BJ (cell line): ENCODE data around the gene HTR3D. TPM values are rescaled to one million over a fixed set of nuclear protein-coding genes. Genes with fewer than 3 reads are reported as not detected.

Experiments
- CTCF ChIA-PET: fragments of 350-600 bp; formaldehyde crosslinking; extraction: SDS; loops from one replicate; lab custom pipeline; 2021; ENCODE audit warnings: antibody characterized with exemption, inconsistent platforms; lab: Yijun Ruan, JAX
- POLR2A ChIA-PET: fragments of 300-600 bp; sonication (Branson Sonifier 250); formaldehyde crosslinking; extraction: SDS; loops from one replicate; lab custom pipeline; 2021; ENCODE audit warnings: antibody characterized with exemption; lab: Charles Lee
- DNase-seq: peaks from one replicate; pipeline ENCODE4 v3.0.0-alpha.2; 2011; ENCODE audit warnings: low read depth
- H3K27me3 ChIP-seq: 2 replicates; pipeline ENCODE4 v1.6.0; 2011; ENCODE audit warnings: low read length; ENCODE audit not compliant: control insufficient read depth, insufficient read depth
- H3K36me3 ChIP-seq: 2 replicates; pipeline ENCODE4 v1.5.1; 2011; ENCODE audit warnings: low read length; ENCODE audit not compliant: control insufficient read depth, insufficient read depth
- H3K4me3 ChIP-seq: 2 replicates; pipeline ENCODE4 v1.5.1; 2011; ENCODE audit warnings: low read depth, mild to moderate bottlenecking, control low read depth, low read length
- polyA plus RNA-seq: library from polyadenylated mRNA; depleted of rRNA; stranded (reverse); fragments of >200 nt; gene quantifications from 2 replicates; pipeline ENCODE4 v1.2.3, GENCODE V29; 2011
- TF ChIP-seq, protein P1 (sequence below): IDR thresholded peaks from 2 replicates; pipeline ENCODE4 v1.5.1; 2011; ENCODE audit warnings: low read depth, mild to moderate bottlenecking, control low read depth, inconsistent platforms, low read length, moderate library complexity; ENCODE audit not compliant: insufficient read depth

Gene HTR3D
- polyA plus RNA-seq, 1 experiment: not detected

DNA sequence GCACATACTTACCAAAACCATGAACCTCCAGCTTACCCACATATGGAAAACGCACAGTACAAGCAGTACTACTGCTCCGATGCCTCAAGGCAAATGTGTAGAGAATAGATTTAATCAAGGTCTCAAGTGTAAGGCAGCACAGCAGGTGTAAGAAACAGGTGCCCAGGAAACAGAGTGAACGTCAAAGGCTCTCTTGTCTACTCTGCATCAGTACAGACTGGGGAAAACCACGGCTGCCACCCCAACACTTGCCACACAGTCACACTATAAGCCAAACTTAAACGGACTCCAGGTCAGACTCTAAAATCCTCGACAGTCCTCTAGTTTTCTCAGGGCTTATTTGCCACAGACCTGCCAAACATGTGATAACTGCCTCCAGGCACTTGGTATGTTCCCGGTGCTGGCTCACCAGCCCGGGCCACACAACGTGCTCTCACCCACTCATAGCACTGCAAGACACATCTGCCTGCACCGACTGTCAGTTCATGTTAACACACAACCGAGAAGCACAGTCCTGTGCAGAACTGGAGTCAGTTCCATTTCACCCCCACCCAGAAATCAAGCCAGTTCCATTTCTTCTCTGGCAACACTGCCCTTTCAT, 44.4 kb upstream of the HTR3D start:
- peaks cover 3% of the 10 kb centered on the region for H3K36me3 ChIP-seq
- no peak for DNase-seq

GRCh38 chr3:183988216-183988790, 43.2 kb upstream of the HTR3D start:
- TF ChIP-seq, protein P1, sequence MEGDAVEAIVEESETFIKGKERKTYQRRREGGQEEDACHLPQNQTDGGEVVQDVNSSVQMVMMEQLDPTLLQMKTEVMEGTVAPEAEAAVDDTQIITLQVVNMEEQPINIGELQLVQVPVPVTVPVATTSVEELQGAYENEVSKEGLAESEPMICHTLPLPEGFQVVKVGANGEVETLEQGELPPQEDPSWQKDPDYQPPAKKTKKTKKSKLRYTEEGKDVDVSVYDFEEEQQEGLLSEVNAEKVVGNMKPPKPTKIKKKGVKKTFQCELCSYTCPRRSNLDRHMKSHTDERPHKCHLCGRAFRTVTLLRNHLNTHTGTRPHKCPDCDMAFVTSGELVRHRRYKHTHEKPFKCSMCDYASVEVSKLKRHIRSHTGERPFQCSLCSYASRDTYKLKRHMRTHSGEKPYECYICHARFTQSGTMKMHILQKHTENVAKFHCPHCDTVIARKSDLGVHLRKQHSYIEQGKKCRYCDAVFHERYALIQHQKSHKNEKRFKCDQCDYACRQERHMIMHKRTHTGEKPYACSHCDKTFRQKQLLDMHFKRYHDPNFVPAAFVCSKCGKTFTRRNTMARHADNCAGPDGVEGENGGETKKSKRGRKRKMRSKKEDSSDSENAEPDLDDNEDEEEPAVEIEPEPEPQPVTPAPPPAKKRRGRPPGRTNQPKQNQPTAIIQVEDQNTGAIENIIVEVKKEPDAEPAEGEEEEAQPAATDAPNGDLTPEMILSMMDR: no peak
- ChIA-PET POLR2A (interaction anchor here (0.6 kb wide), 1 partner anchor 381 kb away, joined by 3 read pairs; no protein-coding TSS in a partner anchor), CTCF (interaction anchor here (0.5 to 2.8 kb wide), 6 partner anchors 10 to 288 kb away, joined by 3 to 12 read pairs (median 3); no protein-coding TSS in a partner anchor)
- H3K36me3 ChIP-seq: no peaks in the 10 kb centered on the region; the same call in 1 of the 2 replicates
- no peaks in the 10 kb centered on the region for H3K27me3 ChIP-seq
- DNase-seq: peak; percentile 26
- H3K4me3 ChIP-seq: no peak overlapping the region

More for the DNA sequence above, 44.4 kb upstream of the HTR3D start:
- Histone ChIP-seq H3K27me3 (no peaks in the 10 kb centered on the region; the same call in 1 of the 2 replicates), H3K4me3 (no peak overlapping the region)
- POLR2A ChIA-PET: no interaction called here
- TF ChIP-seq, protein P1: no peak
- CTCF ChIA-PET: interaction anchor here (1.0 to 2.8 kb wide), 2 partner anchors 11 to 12 kb away, joined by 5 to 12 read pairs; no protein-coding TSS in a partner anchor

DNA sequence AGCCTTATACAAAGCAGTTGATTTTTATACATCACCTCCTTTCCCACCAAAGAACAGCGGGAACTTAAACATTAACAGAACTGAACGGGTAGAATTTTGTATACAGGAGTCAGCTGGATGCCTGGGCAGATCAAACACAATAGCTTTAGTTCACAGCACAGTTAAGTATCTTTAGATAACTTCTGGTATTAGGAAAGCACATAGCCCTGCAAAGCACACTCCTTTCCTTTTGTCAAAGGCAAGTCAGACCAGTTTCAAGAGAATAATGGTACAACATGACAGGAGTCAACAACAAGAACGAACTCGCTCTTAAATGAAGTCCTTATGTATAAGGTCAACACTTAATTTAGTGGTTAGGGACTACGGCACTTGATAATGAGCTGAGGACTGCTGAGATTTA, 40.1 kb upstream of the HTR3D start:
- CTCF ChIA-PET: interaction anchor here (1.1 kb wide), 1 partner anchor 27 kb away, joined by 4 read pairs; the partner anchor contains the start of gene ABCC5
- POLR2A ChIA-PET: no interaction called here

DNA sequence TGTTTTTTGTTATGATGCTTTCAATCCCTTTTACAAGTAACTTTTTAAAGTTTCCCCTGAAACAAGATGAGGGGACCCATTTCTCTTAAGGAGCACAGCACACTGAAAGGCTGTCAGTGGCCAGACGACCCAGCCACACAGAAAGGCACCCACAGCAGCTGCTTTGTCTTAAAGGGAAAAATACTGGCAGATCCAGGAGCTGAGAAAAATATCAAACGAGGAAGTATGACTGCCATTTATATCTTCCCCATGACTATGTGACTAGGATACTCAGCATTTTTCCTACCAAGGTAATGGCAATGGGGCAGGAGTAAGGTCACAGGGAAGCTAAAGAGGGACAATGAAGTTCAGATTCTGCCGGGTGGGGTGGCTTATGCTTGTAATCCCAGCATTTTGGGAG, 29.8 kb upstream of the HTR3D start:
- DNase-seq: no peak
- POLR2A ChIA-PET: no interaction called here
- TF ChIP-seq, protein P1: no peak
- no peaks in the 10 kb centered on the region for H3K27me3 ChIP-seq
- CTCF ChIA-PET: interaction anchor here (3.0 kb wide), 1 partner anchor 16 kb away, joined by 11 read pairs; the partner anchor contains the start of gene ABCC5
- no peaks in the 10 kb centered on the region for H3K36me3 ChIP-seq
- H3K4me3 ChIP-seq: no peak overlapping the region

More for the DNA sequence above, 40.1 kb upstream of the HTR3D start:
- Histone ChIP-seq H3K27me3 (no peaks in the 10 kb centered on the region), H3K36me3 (no peaks in the 10 kb centered on the region), H3K4me3 (no peak overlapping the region)
- TF ChIP-seq, protein P1: no peak
- no peak for DNase-seq

GRCh38 chr3:184002469-184002868, 29.1 kb upstream of the HTR3D start:
- Histone ChIP-seq H3K4me3 (no peak overlapping the region), H3K36me3 (no peaks in the 10 kb centered on the region), H3K27me3 (no peaks in the 10 kb centered on the region)
- TF ChIP-seq, protein P1: no peak
- CTCF ChIA-PET: interaction anchor here (3.0 kb wide), 1 partner anchor 15 kb away, joined by 11 read pairs; the partner anchor contains the start of gene ABCC5
- POLR2A ChIA-PET: no interaction called here
- no peak for DNase-seq
